GM21390 (cell line): ENCODE measurements around the gene POP4.
A peak's percentile ranks its signal among the peaks of the same experiment; 100 is the strongest.

Experiments
- ATAC-seq: cut with Tn5 transposase; IDR thresholded peaks from one replicate; pipeline ENCODE4 v1.9.1; 2021; ENCODE audit not compliant: unreplicated experiment

The POP4 gene

GRCh38 chr19:29660835-29661234 lies 54.8 kb downstream of the POP4 start:
- no peak for ATAC-seq

DNA sequence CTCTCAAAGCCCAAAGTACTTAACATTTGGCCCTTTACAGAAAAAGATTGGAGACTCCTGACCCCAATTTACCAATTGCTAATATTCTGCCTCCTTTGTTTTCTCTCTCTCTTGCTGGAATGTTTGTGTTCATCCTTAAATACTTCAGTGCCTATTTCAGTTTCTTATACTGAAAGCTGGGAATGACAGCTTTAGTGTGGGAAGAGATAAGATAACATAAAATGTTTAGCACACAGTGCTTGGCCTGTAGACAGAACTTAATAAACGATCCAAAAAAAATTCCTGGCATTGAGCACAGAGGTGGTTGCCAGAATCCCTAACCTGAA lies 56.2 kb downstream of the POP4 start:
- no peak for ATAC-seq

GRCh38 chr19:29662604-29663404 lies 56.7 kb downstream of the POP4 start:
- no peak for ATAC-seq

- no peak for ATAC-seq
These were observed 58.0 kb downstream of the POP4 start for GRCh38 chr19:29663861-29664752.

- ATAC-seq: no peak
These were observed 58.7 kb downstream of the POP4 start for GRCh38 chr19:29664753-29665214.

GRCh38 chr19:29665215-29665825 lies 59.2 kb downstream of the POP4 start, which contains the start of gene PLEKHF1:
Gene PLEKHF1 (plus strand): TSS chr19:29665461. CDS start chr19:29673840, 8,379 bp downstream.
- ATAC-seq: peak; percentile 87

DNA sequence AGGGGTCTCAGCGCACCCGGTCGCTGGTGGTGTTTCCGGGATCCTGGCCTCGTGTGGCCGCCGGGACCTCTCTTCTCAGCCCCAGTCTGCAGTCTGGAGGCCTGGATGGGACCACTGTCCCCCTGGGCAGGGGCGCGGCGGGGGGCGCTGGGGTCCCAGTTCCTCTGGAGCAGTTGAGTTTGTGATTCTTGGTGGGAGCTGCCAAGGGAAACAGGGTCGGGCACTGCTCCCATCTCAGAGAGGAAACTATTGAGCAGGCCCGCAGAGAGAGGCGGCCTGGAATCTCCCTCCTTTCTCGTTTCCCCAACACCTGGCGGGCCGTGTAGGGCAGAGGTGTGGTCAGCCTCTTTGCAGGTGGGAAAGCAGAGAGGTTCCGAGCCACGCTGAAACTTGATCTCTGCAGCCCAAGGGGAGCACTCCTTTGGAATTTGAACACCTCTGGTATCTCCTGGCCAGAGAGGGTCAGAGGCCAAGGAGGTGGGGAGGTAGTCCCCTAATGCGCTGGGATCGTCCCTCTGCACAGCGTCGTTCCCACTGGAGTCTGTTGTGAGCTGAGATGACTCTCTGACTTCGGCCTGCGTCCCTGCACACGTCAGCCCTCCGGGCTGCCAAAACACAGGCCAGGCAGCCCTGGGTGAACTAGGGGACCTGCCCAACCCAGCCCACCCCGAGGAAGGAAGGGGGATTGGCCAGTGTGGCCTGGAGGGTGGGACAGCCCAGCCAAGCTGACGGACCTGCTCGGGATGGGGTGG lies 59.9 kb downstream of the POP4 start:
- ATAC-seq: no peak
